Measurements from ENCODE around the gene TUBB.

TUBB gene

GRCh38 chr6:30719791-30720737, at the start of gene TUBB:
TSS of gene TUBB (plus strand) at chr6:30720352. CDS start at chr6:30720507, 155 bp downstream.
- peak; percentile 86 to 89 for DNase-seq (ENCODE audit: low read depth in 2 of 2)

DNA sequence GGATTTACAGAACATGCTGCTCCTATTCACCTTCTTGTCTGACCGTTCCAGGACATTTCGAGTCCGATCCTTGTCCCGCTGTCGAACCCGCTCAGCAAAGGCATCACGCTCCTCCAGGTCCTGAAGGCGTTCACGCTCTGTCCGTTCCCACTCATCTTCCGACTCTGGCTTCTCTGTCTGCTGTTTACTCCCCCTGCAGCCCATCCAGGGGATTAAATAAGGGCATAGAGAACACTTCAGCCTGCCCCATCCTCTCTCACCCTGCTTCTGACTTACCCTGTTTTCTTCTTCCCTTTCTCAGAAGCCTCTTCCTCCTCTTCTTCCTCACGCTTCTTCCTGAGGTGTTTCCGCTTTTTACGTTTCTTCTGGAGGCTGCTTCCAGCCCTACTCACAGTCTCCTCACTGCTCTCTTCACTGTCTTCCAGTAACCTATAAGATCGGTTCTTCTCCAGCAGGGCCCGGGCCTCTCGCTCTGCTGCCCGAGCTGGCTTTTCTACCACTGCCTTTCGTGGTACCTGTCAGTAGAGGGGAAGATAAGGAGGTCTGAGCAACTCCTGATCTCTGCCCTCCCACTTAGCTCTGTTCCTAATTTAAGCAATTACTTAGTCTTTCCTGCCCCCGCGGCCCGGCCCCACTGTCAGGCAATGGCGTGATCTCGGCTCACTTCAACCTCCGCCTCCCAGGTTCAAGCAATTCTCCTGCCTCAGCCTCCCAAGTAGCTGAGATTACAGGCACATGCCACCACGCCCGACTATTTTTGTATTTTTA, 49.2 kb upstream of the TUBB start:
- no peak for DNase-seq (ENCODE audit: low read depth in 2 of 2)

- DNase-seq (ENCODE audit: low read depth in 2 of 2) = peak; percentile 77 to 79
Measured at GRCh38 chr6:30672445-30673253, 47.5 kb upstream of the TUBB start, which contains the start of gene DHX16. TSS of gene DHX16 (minus strand) at chr6:30673006. CDS start at chr6:30672841, 165 bp downstream.

- DNase-seq (ENCODE audit: low read depth in 2 of 2) = no peak
Measured at GRCh38 chr6:30676660-30677285, 43.4 kb upstream of the TUBB start.

GRCh38 chr6:30678964-30679726, 41.0 kb upstream of the TUBB start:
- DNase-seq (ENCODE audit: low read depth in 2 of 2) = peak; percentile 79

- DNase-seq (ENCODE audit: low read depth in 2 of 2) = no peak
Measured at GRCh38 chr6:30679765-30680535, 40.2 kb upstream of the TUBB start.

- DNase-seq (ENCODE audit: low read depth in 2 of 2) = no peak
Measured at GRCh38 chr6:30681766-30682142, 38.4 kb upstream of the TUBB start.

- peak; percentile 72 to 76 for DNase-seq (ENCODE audit: low read depth in 2 of 2)
Measured at GRCh38 chr6:30682143-30683117, 37.7 kb upstream of the TUBB start.

GRCh38 chr6:30683183-30683979, 36.8 kb upstream of the TUBB start:
- no peak for DNase-seq (ENCODE audit: low read depth in 2 of 2)

- DNase-seq (ENCODE audit: low read depth in 2 of 2) = no peak
Measured at GRCh38 chr6:30683980-30684338, 36.2 kb upstream of the TUBB start.

DNA sequence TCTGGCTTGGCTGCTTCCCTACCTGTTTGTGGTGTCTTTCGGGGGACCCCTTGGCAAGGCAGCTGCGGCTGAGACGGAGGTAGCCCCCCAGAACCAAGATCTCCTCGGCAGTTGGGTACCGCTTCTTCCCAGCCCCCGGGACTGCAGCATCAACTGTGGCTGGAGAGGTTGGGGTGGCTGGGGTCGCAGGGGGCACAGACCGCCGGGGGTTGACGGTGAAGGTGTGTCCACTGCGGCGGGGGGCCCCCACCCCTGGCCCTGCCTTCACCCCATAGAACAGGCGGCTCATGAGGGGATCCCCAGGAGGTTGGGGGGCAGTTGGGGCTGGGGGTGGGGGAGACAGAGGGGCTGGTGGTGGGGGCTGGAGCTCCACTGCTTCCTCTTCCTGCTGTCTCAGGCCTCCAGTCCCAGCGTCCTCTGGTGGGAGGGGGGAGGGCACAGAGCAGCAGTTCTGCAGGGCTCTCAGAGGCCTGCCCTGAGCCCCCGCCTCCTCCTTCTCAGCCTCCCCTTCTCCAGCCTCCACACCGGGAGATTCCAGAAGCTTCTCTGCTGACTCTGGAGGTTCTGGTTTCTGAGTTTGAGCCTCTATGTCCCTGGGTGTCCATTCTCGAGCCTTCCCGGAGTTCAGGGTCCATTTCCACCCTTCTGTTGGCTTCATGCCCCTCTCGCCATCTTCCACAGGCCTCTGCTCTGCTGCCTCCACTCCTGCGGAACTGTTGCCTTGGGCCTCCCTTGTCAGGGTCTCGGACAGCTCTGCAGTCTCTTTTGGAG, 35.6 kb upstream of the TUBB start:
- peak in 1 of 2 donors; percentile 31 for DNase-seq (ENCODE audit: low read depth in 2 of 2)

DNA sequence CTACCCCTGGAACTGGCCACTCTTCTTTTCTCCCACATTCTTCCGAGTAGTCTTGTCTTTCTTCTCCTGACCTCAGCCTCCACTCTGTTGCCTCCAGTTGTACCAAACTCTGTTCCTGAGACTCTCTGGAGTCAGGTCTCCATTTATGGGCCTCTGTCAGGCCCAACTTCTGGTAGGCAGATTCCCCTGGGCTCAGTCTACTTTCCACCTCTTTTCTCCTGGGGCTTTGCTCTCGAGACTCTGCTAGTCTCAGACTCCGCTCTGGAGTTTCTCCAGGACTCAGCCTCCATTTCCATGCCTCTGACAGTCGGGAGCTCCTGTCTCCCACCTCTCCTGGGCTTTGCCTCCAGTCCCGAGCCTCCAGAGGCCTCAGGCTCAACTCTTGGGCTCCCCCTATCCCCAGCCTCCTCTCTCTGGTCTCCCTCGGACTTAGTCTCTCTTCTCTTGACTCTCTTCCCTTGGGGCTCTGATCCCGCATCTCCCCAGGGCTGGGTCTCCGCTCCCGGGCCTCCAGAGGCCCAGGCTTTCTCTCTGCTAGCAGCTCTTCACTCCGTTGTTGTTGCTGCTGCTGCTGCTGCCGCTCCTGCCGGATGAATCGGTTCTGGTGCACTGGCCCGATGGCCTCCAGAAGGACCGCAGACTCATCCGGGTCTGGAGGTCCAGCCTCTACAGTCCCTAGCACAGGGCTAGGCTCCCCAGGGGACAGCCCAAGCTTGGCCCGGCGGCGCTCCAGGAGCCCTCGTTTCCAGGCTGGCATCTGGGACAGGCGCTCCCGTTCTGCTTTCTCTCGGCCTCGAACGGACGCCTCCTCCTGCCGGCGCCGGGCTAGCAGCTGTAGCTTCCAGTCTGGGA, 34.8 kb upstream of the TUBB start:
- DNase-seq (ENCODE audit: low read depth in 2 of 2) = no peak

DNA sequence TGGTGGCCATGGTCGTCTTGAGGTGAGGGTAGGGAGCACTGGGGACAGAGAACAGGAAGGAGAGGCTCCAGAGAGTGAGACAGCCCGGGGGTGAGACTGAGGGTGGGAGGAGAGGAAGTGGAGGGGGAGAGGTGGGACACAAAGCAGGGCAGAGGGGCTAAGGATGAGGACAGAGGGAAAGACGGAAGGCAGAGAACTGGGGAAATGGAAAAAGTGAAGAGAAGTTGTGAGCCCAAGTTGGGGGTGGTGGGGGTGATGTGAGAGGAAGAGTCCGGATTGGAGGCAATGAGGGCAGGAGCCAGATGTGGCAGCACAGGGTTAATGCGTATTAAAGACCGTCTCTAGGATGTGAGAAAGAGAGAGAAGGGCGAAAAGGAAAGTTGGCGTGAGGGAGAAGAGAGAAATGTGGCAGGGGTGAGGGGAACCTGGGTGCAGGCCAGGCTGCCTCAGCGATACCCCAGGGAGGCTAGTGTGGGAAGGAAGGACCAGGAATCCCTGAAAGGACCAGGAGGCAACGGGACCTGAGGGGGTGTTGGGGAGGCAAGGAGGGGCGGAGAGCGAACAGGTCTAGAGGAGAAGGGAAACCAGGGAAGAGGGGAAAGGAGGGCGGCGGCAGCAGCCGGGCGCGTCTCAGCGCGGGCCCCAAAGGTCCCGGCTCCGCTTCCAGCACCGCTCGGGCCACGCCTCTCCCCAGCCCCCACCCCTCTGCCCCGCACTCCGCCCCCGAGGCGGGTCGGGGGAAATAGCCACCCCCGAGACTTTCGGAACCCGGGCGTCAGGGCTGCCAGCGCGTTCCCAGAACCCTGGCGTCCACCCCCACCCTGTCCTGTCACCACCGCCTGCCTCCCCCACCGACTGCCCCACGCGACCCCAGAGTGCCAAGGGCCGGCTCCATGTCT, 33.9 kb upstream of the TUBB start, which contains the start of gene PPP1R18:
TSS of gene PPP1R18 (minus strand) at position 637 of the 899 bp plus-strand sequence. CDS start at position 10, 627 bp downstream.
- DNase-seq (ENCODE audit: low read depth in 2 of 2) = peak; percentile 73 to 76

DNA sequence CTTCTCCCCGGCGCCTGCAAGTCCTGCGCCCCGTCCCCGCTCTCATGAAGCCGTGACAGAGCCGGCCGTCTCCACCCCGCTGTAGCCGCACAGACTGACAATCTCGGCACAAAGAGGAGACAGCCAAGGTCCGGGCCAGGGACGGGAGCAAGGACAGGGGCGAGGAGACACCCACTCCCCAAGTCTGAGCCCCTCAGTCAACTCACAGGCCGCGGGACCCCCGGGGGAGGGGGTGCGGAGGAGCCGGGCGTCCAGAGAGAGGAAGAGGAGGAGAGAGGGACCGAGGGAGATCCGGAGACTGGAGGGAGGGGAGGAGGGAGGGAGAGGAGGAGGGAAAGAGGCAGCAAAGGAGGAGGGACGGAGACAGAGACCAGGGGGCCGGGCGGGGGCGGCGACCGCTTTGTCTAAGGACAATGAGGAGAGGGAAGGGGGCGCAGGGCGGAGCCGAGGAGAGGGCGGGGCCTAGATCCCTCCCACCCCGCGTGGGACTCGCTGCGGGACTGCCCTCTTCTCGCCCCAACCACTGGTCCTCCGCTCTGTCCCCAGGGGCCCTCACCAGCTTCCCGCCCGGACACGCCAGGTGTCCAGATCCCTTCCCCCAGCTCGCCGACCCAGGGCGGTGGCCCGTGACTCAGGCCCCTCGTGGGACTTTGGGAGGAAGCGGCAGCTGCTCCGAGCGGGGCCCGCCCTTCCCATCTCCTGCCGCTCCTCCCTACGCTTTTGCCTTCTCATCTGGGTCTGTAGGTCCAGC, 33.1 kb upstream of the TUBB start:
- DNase-seq (ENCODE audit: low read depth in 2 of 2) = peak; percentile 57 to 67
